GM18858 (cell line): ENCODE data around the gene SUPT4H1.
"Not testable (repeated sequence)": the region's sequence is repeated elsewhere in the genome, so short reads cannot be mapped to it uniquely, and the experiment has no call there.

Source experiments
- ATAC-seq: cut with Tn5 transposase; IDR thresholded peaks from one replicate; pipeline ENCODE4 v1.9.1; 2021; ENCODE audit not compliant: unreplicated experiment

The SUPT4H1 gene

GRCh38 chr17:58341861-58342475 lies 10.0 kb downstream of the SUPT4H1 start:
- no peak for ATAC-seq

GRCh38 chr17:58341136-58341860 lies 10.7 kb downstream of the SUPT4H1 start:
- ATAC-seq, result not testable (repeated sequence)

- no peak for ATAC-seq
These were observed 11.6 kb downstream of the SUPT4H1 start for GRCh38 chr17:58340405-58340876.

GRCh38 chr17:58339755-58340404 lies 12.1 kb downstream of the SUPT4H1 start:
- no peak for ATAC-seq

GRCh38 chr17:58338841-58339754 lies 12.9 kb downstream of the SUPT4H1 start:
- ATAC-seq, result no peak

GRCh38 chr17:58338454-58338840 lies 13.6 kb downstream of the SUPT4H1 start:
- no peak for ATAC-seq

- ATAC-seq, result peak; percentile 42
These were observed 14.2 kb downstream of the SUPT4H1 start for GRCh38 chr17:58337600-58338453.

GRCh38 chr17:58337210-58337599 lies 14.8 kb downstream of the SUPT4H1 start:
- ATAC-seq, result no peak

GRCh38 chr17:58336456-58337209 lies 15.4 kb downstream of the SUPT4H1 start:
- no peak for ATAC-seq

GRCh38 chr17:58335779-58336455 lies 16.1 kb downstream of the SUPT4H1 start:
- no peak for ATAC-seq

- no peak for ATAC-seq
These were observed 16.8 kb downstream of the SUPT4H1 start for GRCh38 chr17:58335061-58335731.

GRCh38 chr17:58334661-58335060 lies 17.3 kb downstream of the SUPT4H1 start:
- ATAC-seq, result no peak

- ATAC-seq, result no peak
These were observed 17.7 kb downstream of the SUPT4H1 start for GRCh38 chr17:58334256-58334655.

GRCh38 chr17:58333736-58334207 lies 18.2 kb downstream of the SUPT4H1 start:
- no peak for ATAC-seq

GRCh38 chr17:58332778-58333735 lies 18.9 kb downstream of the SUPT4H1 start:
- ATAC-seq, result no peak

- ATAC-seq, result no peak
These were observed 19.9 kb downstream of the SUPT4H1 start for GRCh38 chr17:58331815-58332777.
